Adrenal gland (tissue), 12 donors: Measurements from ENCODE around the gene CRX. TPM values are rescaled to one million over a fixed set of nuclear protein-coding genes. Genes with fewer than 3 reads are reported as not detected.

Experiments used
- DNase-seq, 7 donors: peaks; one replicate each; pipeline ENCODE4 v3.0.0-alpha.2; 2019 to 2020
- H3K27ac ChIP-seq, 5 donors: fragments of 200-600 bp; sonication (generic) in 4 of 5; 1 replicate in 3 of 5; 2 replicates in 2 of 5; pipeline versions ENCODE4 v1.5.1 to v1.8.0; 2016 to 2020; ENCODE audit warnings: mild to moderate bottlenecking in 1 of 5
- H3K27me3 ChIP-seq: fragments of 200-600 bp; 2 replicates; pipeline ENCODE4 v1.8.0; 2021
- H3K36me3 ChIP-seq, 2 donors: fragments of 200-600 bp; replicated peaks in 1 of 2; 1 replicate in 1 of 2; 2 replicates in 1 of 2; pipeline versions ENCODE4 v1.5.1 to v1.8.0; 2018 to 2022
- H3K4me1 ChIP-seq, 2 donors: fragments of 200-600 bp; replicated peaks in 1 of 2; 1 replicate in 1 of 2; 2 replicates in 1 of 2; pipeline versions ENCODE4 v1.5.1 to v1.8.0; 2018 to 2021
- H3K4me3 ChIP-seq, 4 donors: fragments of 200-600 bp; sonication (generic) in 3 of 4; one replicate each; pipeline ENCODE4 v1.5.1; 2016 to 2018
- H3K9me3 ChIP-seq, 3 donors: fragments of 200-600 bp; sonication (generic) in 1 of 3; replicated peaks in 1 of 3; 1 replicate in 2 of 3; 2 replicates in 1 of 3; pipeline versions ENCODE4 v1.5.1 to v1.8.0; 2016 to 2021
- CTCF ChIP-seq, 6 experiments: fragments of 450-650 bp in 4 of 6; fragments of 200-600 bp in 2 of 6; sonication (generic) in 1 of 6; IDR thresholded peaks; 1 replicate in 5 of 6; 2 replicates in 1 of 6; pipeline versions ENCODE4 v1.5.1 to v1.8.0; 2016 to 2021; ENCODE audit warnings: antibody characterized with exemption in 6 of 6, mild to moderate bottlenecking in 2 of 6, moderate library complexity in 1 of 6
- POLR2A ChIP-seq, 2 donors: fragments of 450-650 bp; IDR thresholded peaks; one replicate each; pipeline ENCODE4 v1.6.1; 2017; ENCODE audit warnings: antibody characterized with exemption in 2 of 2, mild to moderate bottlenecking in 2 of 2, moderate library complexity in 1 of 2
- WGBS, 4 donors: extraction: QIAGEN DNeasy Blood & Tissue Kit in 2 of 4; methylation state at CpG; one replicate each; pipeline versions ENCODE4 v1.1.5 to v1.1.7; 2013 to 2017; 5-methylcytosine and 5-hydroxymethylcytosine counted together
- intact Hi-C, 2 donors: fragments of 100-400 bp; cut with DNase I; formaldehyde crosslinking; loops; one replicate each; pipeline versions ENCODE4 v1.14.1 to v1.15.0; 2022 to 2023
- polyA plus RNA-seq, 3 donors: library from polyadenylated mRNA; stranded (reverse); fragments of 200-250 nt in 2 of 3; fragments of 350-450 nt in 1 of 3; fragmentation: Illumina TruSeq in 1 of 3; extraction: RNeasy Lipid Tissue Mini Kit (QIAGEN cat#74804) in 1 of 3; gene quantifications; one replicate each; pipeline ENCODE4 v1.2.3, GENCODE V29; 2013 to 2014
- total RNA-seq, 9 donors: library from RNA; depleted of rRNA in 4 of 9; stranded (reverse); fragments of >200 nt in 4 of 9; fragments of 120-200 nt in 1 of 9; fragmentation: NEBNext Ultra II Directional in 1 of 9; extraction: Animal tissue kit (Norgen Biotek cat#: 25700) in 1 of 9; gene quantifications; one replicate each; pipeline versions ENCODE4 v1.1.0 to v1.2.4, GENCODE V29; 2013 to 2023
- donor health status: healthy with polysubstance abuse.
- donor health status: Bipolar disorder and iron deficiency.
- donor health status: DM: yes; HTN: yes; CAD: no.
- donor health status: DM: no; HTN: no; CAD: no.
- donor health status: DM: no; HTN: no; CAD: no.
- donor health status: DM: yes; HTN: yes; CAD: no.

Gene CRX
- total and polyA plus RNA-seq, 12 donors, result 0.32 TPM; not detected in 11

GRCh38 chr19:47836038-47836437 lies 14.3 kb downstream of the CRX start:
- TF ChIP-seq POLR2A (IDR thresholded peaks at IDR 0.05) (no peak), CTCF (IDR thresholded peaks at IDR 0.05) (no peak)
- Histone ChIP-seq H3K27ac (no peak overlapping the region), H3K36me3 (no peaks in the 10 kb centered on the region), H3K9me3 (no peaks in the 10 kb centered on the region), H3K27me3 (no peaks in the 10 kb centered on the region), H3K4me3 (no peak overlapping the region), H3K4me1 (no peaks in the 10 kb centered on the region)
- DNase-seq, result no peak
- intact Hi-C loops, result no loop called here
- WGBS, 4 donors, result 63 to 83% (median 74%) methylated on average over 1 to 8 of the region's 8 CpGs

- no peak for DNase-seq
Measured at GRCh38 chr19:47839411-47839810, 17.7 kb downstream of the CRX start.

GRCh38 chr19:47839913-47840312 lies 18.2 kb downstream of the CRX start:
- H3K36me3 ChIP-seq, result no peaks in the 10 kb centered on the region
- H3K4me3 ChIP-seq, result no peak overlapping the region
- 35 to 49% (median 41%) methylated on average over 10 of the region's 10 CpGs for WGBS, 4 donors
- no peak for DNase-seq
- H3K27ac ChIP-seq, result no peak overlapping the region
- no peaks in the 10 kb centered on the region for H3K9me3 ChIP-seq
- no peaks in the 10 kb centered on the region for H3K4me1 ChIP-seq
- intact Hi-C loops, result no loop called here
- TF ChIP-seq POLR2A (IDR thresholded peaks at IDR 0.05) (no peak), CTCF (IDR thresholded peaks at IDR 0.05) (no peak)
- peaks cover 3% of the 10 kb centered on the region for H3K27me3 ChIP-seq

More at GRCh38 chr19:47839411-47839810, 17.7 kb downstream of the CRX start:
- Histone ChIP-seq H3K36me3 (no peaks in the 10 kb centered on the region), H3K27me3 (peaks cover 3% of the 10 kb centered on the region), H3K4me1 (no peaks in the 10 kb centered on the region), H3K4me3 (no peak overlapping the region), H3K9me3 (no peaks in the 10 kb centered on the region), H3K27ac (no peak overlapping the region)
- 74 to 86% (median 78%) methylated on average over 10 to 16 of the region's 16 CpGs for WGBS, 4 donors
- intact Hi-C loops, result no loop called here
- no peak for TF ChIP-seq POLR2A (IDR thresholded peaks at IDR 0.05)

GRCh38 chr19:47842941-47843340 lies 21.2 kb downstream of the CRX start:
- Histone ChIP-seq H3K4me3 (no peak overlapping the region), H3K36me3 (no peaks in the 10 kb centered on the region), H3K4me1 (no peaks in the 10 kb centered on the region), H3K27me3 (peaks cover 3% of the 10 kb centered on the region), H3K27ac (no peak overlapping the region), H3K9me3 (no peaks in the 10 kb centered on the region)
- WGBS, 4 donors, result 51 to 64% (median 58%) methylated on average over 5 of the region's 5 CpGs
- intact Hi-C loops, result no loop called here
- DNase-seq, result no peak
- TF ChIP-seq CTCF (IDR thresholded peaks at IDR 0.05) (no peak), POLR2A (IDR thresholded peaks at IDR 0.05) (no peak)

GRCh38 chr19:47848425-47848822 lies 26.7 kb downstream of the CRX start:
- intact Hi-C loops, result no loop called here
- TF ChIP-seq POLR2A (IDR thresholded peaks at IDR 0.05) (no peak), CTCF (IDR thresholded peaks at IDR 0.05) (no peak)
- no peak for DNase-seq
- Histone ChIP-seq H3K36me3 (no peaks in the 10 kb centered on the region), H3K9me3 (no peaks in the 10 kb centered on the region), H3K27ac (no peak overlapping the region), H3K4me3 (no peak overlapping the region), H3K4me1 (no peaks in the 10 kb centered on the region), H3K27me3 (peaks cover 17% of the 10 kb centered on the region)
- 48 to 59% (median 54%) methylated on average over 10 of the region's 10 CpGs for WGBS, 4 donors
